Body of pancreas (tissue), 4 donors: Measurements from ENCODE around the gene LRRFIP1.

Experiments used
- CTCF ChIP-seq, 7 experiments: fragments of 450-650 bp in 4 of 7; fragments of 200-600 bp in 3 of 7; sonication (generic) in 3 of 7; IDR thresholded peaks; one replicate each; pipeline ENCODE4 v1.5.1; 2016 to 2019; ENCODE audit warnings: antibody characterized with exemption in 7 of 7
- POLR2A ChIP-seq, 3 donors: fragments of 450-650 bp; IDR thresholded peaks; one replicate each; pipeline ENCODE4 v1.6.1; 2016; ENCODE audit warnings: antibody characterized with exemption in 3 of 3, mild to moderate bottlenecking in 2 of 3

GRCh38 chr2:237599465-237600110, 27.8 kb upstream of the LRRFIP1 start:
- TF ChIP-seq CTCF (IDR thresholded peaks at IDR 0.05) (no peak), POLR2A (IDR thresholded peaks at IDR 0.05) (no peak)
